ENCODE results near the gene ATP5MC3.

- TF ChIP-seq CTCF (conservative IDR thresholded peaks at IDR 0.05; ENCODE audit: low read depth, low read length) (no peak), EZH2 (IDR thresholded peaks at IDR 0.05; ENCODE audit: borderline replicate concordance, low read depth, low read length, poor library complexity, severe bottlenecking) (no peak)
These were observed 14.3 kb downstream of the ATP5MC3 start for GRCh38 chr2:175167076-175167791.

All from A673 (cell line).